Kidney (tissue), 14 donors: ENCODE measurements around the gene TMEM222. TPM values are rescaled to one million over a fixed set of nuclear protein-coding genes. Genes with fewer than 3 reads are reported as not detected.

ENCODE experiments used
- DNase-seq, 5 donors: peaks; one replicate each; pipeline ENCODE4 v3.0.0-alpha.2; 2013 to 2020
- FAIRE-seq: peaks from 2 replicates; lab custom pipeline; 2012; peaks lifted over from hg19 to GRCh38; lab: Jason Lieb, UNC
- H3K27ac ChIP-seq, 2 donors: one replicate each; pipeline ENCODE4 v1.7.0; 2013; ENCODE audit warnings: low read depth in 2 of 2, low read length in 2 of 2, inconsistent platforms in 1 of 2
- H3K27me3 ChIP-seq: one replicate; pipeline ENCODE4 v1.7.1; 2013; ENCODE audit warnings: low read length, inconsistent platforms; ENCODE audit not compliant: control insufficient read depth, insufficient read depth
- H3K36me3 ChIP-seq, 3 donors: one replicate each; pipeline versions ENCODE4 v1.7.0 to v1.7.1; 2013; ENCODE audit warnings: low read length in 3 of 3, control low read depth in 1 of 3, inconsistent platforms in 1 of 3; ENCODE audit not compliant: insufficient read depth in 3 of 3, control insufficient read depth in 2 of 3
- H3K4me1 ChIP-seq, 3 donors: one replicate each; pipeline versions ENCODE4 v1.7.0 to v1.7.1; 2013; ENCODE audit warnings: low read length in 3 of 3, inconsistent platforms in 1 of 3, low read depth in 1 of 3; ENCODE audit not compliant: control insufficient read depth in 2 of 3, insufficient read depth in 2 of 3
- H3K4me3 ChIP-seq, 3 donors: one replicate each; pipeline versions ENCODE4 v1.7.0 to v1.8.1; 2013; ENCODE audit warnings: low read length in 3 of 3, control low read depth in 1 of 3, inconsistent platforms in 1 of 3
- H3K9ac ChIP-seq, 3 donors: one replicate each; pipeline versions ENCODE4 v1.7.0 to v1.7.1; 2013; ENCODE audit warnings: low read length in 3 of 3, control low read depth in 1 of 3, inconsistent platforms in 1 of 3
- H3K9me3 ChIP-seq, 3 donors: one replicate each; pipeline versions ENCODE4 v1.7.0 to v1.7.1; 2013; ENCODE audit warnings: low read length in 3 of 3, control low read depth in 1 of 3, inconsistent platforms in 1 of 3; ENCODE audit not compliant: control insufficient read depth in 2 of 3, insufficient read depth in 1 of 3
- intact Hi-C: fragments of 100-400 bp; cut with DNase I; formaldehyde crosslinking; loops from one replicate; pipeline ENCODE4 v1.11.1; 2022
- polyA plus RNA-seq: library from polyadenylated mRNA; stranded (reverse); fragments of 350-450 nt; fragmentation: Illumina TruSeq; extraction: RNeasy Lipid Tissue Mini Kit (QIAGEN cat#74804); gene quantifications from one replicate; pipeline ENCODE4 v1.2.3, GENCODE V29; 2014; ENCODE audit warnings: low read depth, low replicate concordance; ENCODE audit not compliant: insufficient read depth
- total RNA-seq: library from RNA; stranded (reverse); fragmentation: NEBNext Ultra II Directional; extraction: Animal tissue kit (Norgen Biotek cat#: 25700); gene quantifications from one replicate; pipeline ENCODE4 v1.2.1, GENCODE V29; 2021
- TF ChIP-seq, protein P1 (sequence below): IDR thresholded peaks from 3 replicates; pipeline ENCODE4 v1.5.1; 2012; ENCODE audit warnings: mild to moderate bottlenecking, moderate library complexity, borderline replicate concordance; ENCODE audit not compliant: insufficient read depth; ENCODE audit errors: extremely low read depth
- donor health status: control.
- donor health status: control.
- donor health status: control.
- donor health status: control.
- donor health status: control.
- donor health status: DM: yes; HTN: yes; CAD: no.
- donor health status: Normal renal cell carcinoma (clear cell type).

The TMEM222 gene
- total and polyA plus RNA-seq, 2 donors from 2014 or later, result 42.9 to 58.2 TPM

DNA sequence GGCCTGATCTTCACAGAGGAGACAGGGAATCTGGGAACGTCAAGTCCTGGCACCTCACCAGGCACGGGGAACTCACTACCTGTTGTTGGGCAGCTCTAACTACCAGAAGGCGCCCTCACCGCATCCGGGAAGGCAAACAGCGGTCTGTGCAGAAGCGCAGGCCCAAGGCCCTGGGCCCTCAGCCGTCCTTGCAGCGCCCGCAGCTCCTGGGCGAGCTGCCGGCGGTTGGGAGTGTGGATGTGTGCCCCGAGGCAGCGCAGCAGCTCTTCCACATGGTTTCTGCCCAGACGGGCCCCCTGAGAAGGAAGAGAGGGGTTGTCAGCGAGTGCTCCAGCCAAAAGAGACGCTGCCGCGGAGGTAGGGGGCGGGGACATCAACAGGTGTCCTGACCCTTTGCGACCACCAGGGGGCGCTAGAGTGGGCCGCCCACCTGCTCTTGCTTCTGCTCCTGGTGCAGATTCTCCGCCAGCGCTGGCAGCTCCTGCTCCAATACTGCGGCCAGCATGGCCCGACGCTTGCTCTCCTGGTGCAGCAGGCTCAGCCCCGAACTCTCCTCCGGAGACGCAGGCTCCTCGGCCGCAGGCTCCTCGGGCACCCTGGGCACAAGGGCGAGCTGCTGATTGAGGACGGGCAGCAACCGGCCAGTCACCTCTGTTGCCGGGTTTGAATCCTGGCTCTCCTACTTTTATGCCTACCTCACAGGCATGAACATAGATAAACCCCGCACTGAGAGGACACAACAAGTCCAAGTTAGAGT lies 35.5 kb downstream of the TMEM222 start:
- no peaks in the 10 kb centered on the region for H3K27me3 ChIP-seq
- H3K36me3 ChIP-seq, result peaks cover 0 to 11% (median 8%) of the 10 kb centered on the region in 3 donors
- peak; percentile 74 to 89 (median 85) for DNase-seq
- no peak overlapping the region for H3K27ac ChIP-seq
- H3K4me3 ChIP-seq, result no peak overlapping the region
- H3K4me1 ChIP-seq, result peaks cover 0 to 6% (median 0%) of the 10 kb centered on the region in 3 donors
- intact Hi-C loops, result no loop called here
- H3K9me3 ChIP-seq, result no peaks in the 10 kb centered on the region
- FAIRE-seq, result no peak
- peak overlapping the region in 1 of 3 donors; percentile 46 for H3K9ac ChIP-seq
- TF ChIP-seq, protein P1, sequence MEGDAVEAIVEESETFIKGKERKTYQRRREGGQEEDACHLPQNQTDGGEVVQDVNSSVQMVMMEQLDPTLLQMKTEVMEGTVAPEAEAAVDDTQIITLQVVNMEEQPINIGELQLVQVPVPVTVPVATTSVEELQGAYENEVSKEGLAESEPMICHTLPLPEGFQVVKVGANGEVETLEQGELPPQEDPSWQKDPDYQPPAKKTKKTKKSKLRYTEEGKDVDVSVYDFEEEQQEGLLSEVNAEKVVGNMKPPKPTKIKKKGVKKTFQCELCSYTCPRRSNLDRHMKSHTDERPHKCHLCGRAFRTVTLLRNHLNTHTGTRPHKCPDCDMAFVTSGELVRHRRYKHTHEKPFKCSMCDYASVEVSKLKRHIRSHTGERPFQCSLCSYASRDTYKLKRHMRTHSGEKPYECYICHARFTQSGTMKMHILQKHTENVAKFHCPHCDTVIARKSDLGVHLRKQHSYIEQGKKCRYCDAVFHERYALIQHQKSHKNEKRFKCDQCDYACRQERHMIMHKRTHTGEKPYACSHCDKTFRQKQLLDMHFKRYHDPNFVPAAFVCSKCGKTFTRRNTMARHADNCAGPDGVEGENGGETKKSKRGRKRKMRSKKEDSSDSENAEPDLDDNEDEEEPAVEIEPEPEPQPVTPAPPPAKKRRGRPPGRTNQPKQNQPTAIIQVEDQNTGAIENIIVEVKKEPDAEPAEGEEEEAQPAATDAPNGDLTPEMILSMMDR, result peak; percentile 91

DNA sequence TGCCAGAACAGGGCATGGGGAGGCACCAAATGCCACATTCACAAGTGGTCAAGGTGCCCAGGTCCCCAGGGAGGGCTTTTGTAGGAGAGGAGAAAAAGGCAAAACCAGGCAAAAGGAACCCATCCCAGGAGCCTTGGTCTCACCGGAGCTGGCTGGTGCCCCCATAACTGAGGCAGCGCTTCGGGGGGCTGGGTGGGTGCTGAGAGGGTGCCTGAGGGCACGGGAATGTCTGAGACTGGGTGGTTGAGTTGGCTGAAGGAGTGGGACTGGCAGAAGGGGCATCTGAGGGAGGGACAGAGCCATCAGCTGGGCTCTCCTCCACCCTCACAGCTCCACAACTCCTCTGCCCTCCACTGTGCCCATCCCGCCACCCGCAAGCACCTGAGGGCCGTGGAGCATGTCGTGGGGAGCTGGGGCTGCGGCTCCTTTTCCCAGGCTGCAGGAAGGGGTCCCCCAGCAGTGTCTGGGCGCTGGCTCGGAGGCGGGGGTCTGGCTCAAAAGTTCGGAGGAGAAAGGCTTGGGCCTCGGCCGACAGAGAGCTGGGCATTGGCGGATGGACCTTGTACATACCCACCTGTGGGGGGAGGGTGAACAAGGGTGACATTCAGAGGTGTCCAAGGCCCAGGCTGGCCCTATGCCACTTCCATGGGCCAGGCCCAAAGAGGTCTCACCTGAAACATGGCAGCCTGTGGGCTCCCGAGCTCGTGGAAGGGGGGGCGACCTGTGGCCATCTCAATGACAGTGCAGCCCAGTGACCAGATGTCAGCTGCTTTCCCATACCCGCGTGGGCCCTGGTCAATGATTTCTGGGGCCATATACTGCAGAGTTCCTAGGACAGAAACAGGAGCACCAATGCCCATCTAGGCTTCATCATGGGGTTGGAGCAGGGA lies 36.3 kb downstream of the TMEM222 start:
- DNase-seq (peak in 1 of 5 donors; percentile 65), FAIRE-seq (no peak)
- H3K4me3 ChIP-seq, result no peak overlapping the region
- no peak overlapping the region for H3K27ac ChIP-seq
- H3K36me3 ChIP-seq, result peaks cover 0 to 12% (median 9%) of the 10 kb centered on the region in 3 donors
- TF ChIP-seq, protein P1, result no peak
- H3K27me3 ChIP-seq, result no peaks in the 10 kb centered on the region
- H3K9me3 ChIP-seq, result no peaks in the 10 kb centered on the region
- no peak overlapping the region for H3K9ac ChIP-seq
- intact Hi-C loops, result no loop called here
- peaks cover 0 to 6% (median 0%) of the 10 kb centered on the region in 3 donors for H3K4me1 ChIP-seq

DNA sequence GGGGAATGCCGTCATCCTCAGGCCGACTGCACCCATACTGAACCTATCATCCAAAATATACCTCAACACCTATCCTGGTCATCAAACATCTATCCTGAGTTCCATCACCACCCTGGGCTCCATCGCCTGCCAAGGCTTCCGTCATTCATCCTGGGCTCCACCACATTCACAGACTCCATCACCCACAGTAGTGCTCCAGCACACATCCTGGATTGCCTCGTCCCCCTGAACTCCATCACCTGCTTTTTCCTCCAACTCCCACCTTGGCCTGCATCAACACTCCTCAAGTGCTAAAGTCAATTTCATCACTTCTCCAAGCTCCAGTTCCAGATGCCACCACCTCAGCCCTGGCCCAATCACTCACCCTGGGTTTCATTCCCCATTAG lies 37.0 kb downstream of the TMEM222 start:
- no peak for DNase-seq
- no peak overlapping the region for H3K9ac ChIP-seq
- FAIRE-seq, result no peak
- peaks cover 0 to 6% (median 0%) of the 10 kb centered on the region in 3 donors for H3K4me1 ChIP-seq
- TF ChIP-seq, protein P1, result no peak
- H3K27me3 ChIP-seq, result no peaks in the 10 kb centered on the region
- H3K4me3 ChIP-seq, result no peak overlapping the region
- H3K9me3 ChIP-seq, result no peaks in the 10 kb centered on the region
- no peak overlapping the region for H3K27ac ChIP-seq
- peaks cover 0 to 15% (median 15%) of the 10 kb centered on the region in 3 donors for H3K36me3 ChIP-seq
- intact Hi-C loops, result no loop called here
